Keratinocyte (primary cell): ENCODE measurements around the gene PLA2G4F.

Experiments used
- CTCF ChIP-seq, 3 experiments: IDR thresholded peaks in 1 of 3; conservative IDR thresholded peaks in 1 of 3; optimal IDR thresholded peaks in 1 of 3; 2 replicates in 2 of 3; 3 replicates in 1 of 3; pipeline versions ENCODE3 to v1.5.1; 2011; ENCODE audit warnings: low read length in 3 of 3, mild to moderate bottlenecking in 3 of 3, moderate library complexity in 2 of 3, control low read depth in 1 of 3, inconsistent platforms in 1 of 3; ENCODE audit not compliant: insufficient read depth in 2 of 3; ENCODE audit errors: extremely low read depth in 1 of 3
- EZH2 ChIP-seq: IDR thresholded peaks from one replicate; pipeline ENCODE4 v1.6.1; 2012; ENCODE audit warnings: inconsistent platforms, mild to moderate bottlenecking, low read length, moderate library complexity

GRCh38 chr15:42198516-42198915, 42.1 kb upstream of the PLA2G4F start:
- TF ChIP-seq CTCF (optimal IDR thresholded peaks at IDR 0.05 in 1 of 3, IDR thresholded peaks at IDR 0.05 in 1 of 3, conservative IDR thresholded peaks at IDR 0.05 in 1 of 3; ENCODE audit: extremely low read depth in 1 of 3, insufficient read depth in 2 of 3, low read length in 3 of 3) (no peak), EZH2 (no peak)
